AG04449 (cell line): Measurements from ENCODE around the gene ZBTB42.

ENCODE experiments used
- CTCF ChIA-PET: fragments of 350-600 bp; formaldehyde crosslinking; extraction: SDS; loops from one replicate; lab custom pipeline; 2021; ENCODE audit warnings: antibody characterized with exemption; lab: Yijun Ruan, JAX
- POLR2A ChIA-PET: fragments of 400-600, 350-600 bp; formaldehyde crosslinking; extraction: SDS; loops from one replicate; lab custom pipeline; 2020; ENCODE audit warnings: antibody characterized with exemption, inconsistent platforms; lab: Yijun Ruan, JAX
- DNase-seq: peaks from one replicate; pipeline ENCODE4 v3.0.0-alpha.2; 2010; ENCODE audit warnings: low read depth, low spot score
- H3K4me3 ChIP-seq: 2 replicates; pipeline ENCODE4 v1.5.1; 2011; ENCODE audit warnings: low read depth, mild to moderate bottlenecking, control low read depth, low read length
- CTCF ChIP-seq: IDR thresholded peaks from one replicate; pipeline ENCODE4 v1.5.1; 2011; ENCODE audit warnings: mild to moderate bottlenecking, moderate library complexity, low read length, control low read depth, inconsistent platforms; ENCODE audit not compliant: insufficient read depth; ENCODE audit errors: missing control alignments

ZBTB42 gene

GRCh38 chr14:104768437-104769323, 32.2 kb upstream of the ZBTB42 start:
- peak; percentile 97 for TF ChIP-seq CTCF
- POLR2A ChIA-PET, result interaction anchor here (1.5 kb wide), 1 partner anchor 58 kb away, joined by 4 read pairs; no protein-coding TSS in a partner anchor
- H3K4me3 ChIP-seq, result no peak overlapping the region
- CTCF ChIA-PET, result interaction anchor here (0.6 to 9.5 kb wide), 36 partner anchors 10 to 324 kb away, joined by 3 to 166 read pairs (median 4); partner anchors contain the start of genes ADSS1, AKT1, SIVA1 and ZBTB42
- DNase-seq, result no peak

- H3K4me3 ChIP-seq, result no peak overlapping the region
- POLR2A ChIA-PET, result interaction anchor here (1.5 kb wide), 1 partner anchor 57 kb away, joined by 4 read pairs; no protein-coding TSS in a partner anchor
- CTCF ChIA-PET, result interaction anchor here (0.7 to 9.5 kb wide), 34 partner anchors 8 to 323 kb away, joined by 3 to 166 read pairs (median 5); partner anchors contain the start of genes AKT1, SIVA1 and ZBTB42
- TF ChIP-seq CTCF, result no peak
- no peak for DNase-seq
These were observed 31.4 kb upstream of the ZBTB42 start for GRCh38 chr14:104769324-104770071.

- POLR2A ChIA-PET, result interaction anchor here (1.6 kb wide), 1 partner anchor 17 kb away, joined by 5 read pairs; the partner anchor contains the start of gene SIVA1
- no peak overlapping the region for H3K4me3 ChIP-seq
- TF ChIP-seq CTCF, result no peak
- CTCF ChIA-PET, result interaction anchor here (0.7 to 9.5 kb wide), 15 partner anchors 9 to 131 kb away, joined by 3 to 166 read pairs (median 3); partner anchors contain the start of genes AKT1 and SIVA1
- DNase-seq, result no peak
These were observed 30.8 kb upstream of the ZBTB42 start for GRCh38 chr14:104770072-104770579.

- DNase-seq, result no peak
- peak; percentile 58 for TF ChIP-seq CTCF
- CTCF ChIA-PET, result interaction anchor here (0.7 to 9.5 kb wide), 13 partner anchors 9 to 131 kb away, joined by 3 to 166 read pairs (median 3); partner anchors contain the start of gene AKT1
- POLR2A ChIA-PET, result interaction anchor here (1.6 kb wide), 1 partner anchor 18 kb away, joined by 5 read pairs; the partner anchor contains the start of gene SIVA1
- no peak overlapping the region for H3K4me3 ChIP-seq
These were observed 30.0 kb upstream of the ZBTB42 start for GRCh38 chr14:104770851-104771272.

GRCh38 chr14:104771374-104771773, 29.5 kb upstream of the ZBTB42 start:
- POLR2A ChIA-PET, result interaction anchor here (1.6 kb wide), 1 partner anchor 18 kb away, joined by 5 read pairs; the partner anchor contains the start of gene SIVA1
- no peak for TF ChIP-seq CTCF
- CTCF ChIA-PET, result interaction anchor here (0.9 to 9.5 kb wide), 8 partner anchors 9 to 56 kb away, joined by 3 to 166 read pairs (median 10); partner anchors contain the start of gene AKT1
- DNase-seq, result no peak
- no peak overlapping the region for H3K4me3 ChIP-seq
